ENCODE results near the gene SAT2.

SAT2 gene

GRCh38 chr17:7668482-7668881 is 40.9 kb upstream of the SAT2 start:
- TF ChIP-seq ZNF121 (tag by site-specific recombination; IDR thresholded peaks at IDR 0.05) (peak; percentile 85), ZNF146 (tag by site-specific recombination; IDR thresholded peaks at IDR 0.05) (no peak)
- H3K27ac ChIP-seq (ENCODE audit: extremely low read depth, low read depth, low read length), result no peak overlapping the region
- POLR2A ChIA-PET, result no interaction called here
- no peaks in the 10 kb centered on the region for H3K4me1 ChIP-seq (ENCODE audit: control insufficient read depth, insufficient read depth, low read length)
- peaks cover 53 to 67% of the 10 kb centered on the region in 2 experiments for H3K36me3 ChIP-seq (ENCODE audit: control insufficient read depth in 2 of 2, insufficient read depth in 1 of 2, low read length in 2 of 2)
- H3K4me3 ChIP-seq (ENCODE audit: low read depth, low read length), result no peak overlapping the region
- H3K9me3 ChIP-seq (ENCODE audit: control insufficient read depth, insufficient read depth, low read depth, low read length), result no peaks in the 10 kb centered on the region
- CTCF ChIA-PET, result interaction anchor here (2.0 kb wide), 1 partner anchor 10 kb away, joined by 5 read pairs; no protein-coding TSS in a partner anchor

GRCh38 chr17:7667656-7668406 is 40.2 kb upstream of the SAT2 start:
- CTCF ChIA-PET, result interaction anchor here (0.5 to 2.0 kb wide), 5 partner anchors 9 to 36 kb away, joined by 3 to 8 read pairs (median 5); partner anchors contain the start of gene WRAP53
- H3K27ac ChIP-seq (ENCODE audit: extremely low read depth, low read depth, low read length), result 0 out of 2 replicates have a peak overlapping the region, but pooled peaks have one; percentile 16
- TF ChIP-seq ZNF169 (tag by site-specific recombination; IDR thresholded peaks at IDR 0.05) (no peak), BCL6B (tag by site-specific recombination; IDR thresholded peaks at IDR 0.05) (no peak), ZNF248 (tag by site-specific recombination; IDR thresholded peaks at IDR 0.05) (no peak), ZBTB17 (tag by site-specific recombination; IDR thresholded peaks at IDR 0.05) (no peak), ZNF837 (tag by site-specific recombination; IDR thresholded peaks at IDR 0.05) (no peak), ZNF624 (tag by site-specific recombination; IDR thresholded peaks at IDR 0.05) (no peak), ZNF555 (tag by site-specific recombination; conservative IDR thresholded peaks at IDR 0.05) (no peak), ZNF658 (tag by site-specific recombination; IDR thresholded peaks at IDR 0.05) (no peak), ZNF335 (tag by site-specific recombination; conservative IDR thresholded peaks at IDR 0.05) (no peak), ZNF548 (tag by site-specific recombination; IDR thresholded peaks at IDR 0.05) (no peak)
- TF ChIP-seq, protein P1, sequence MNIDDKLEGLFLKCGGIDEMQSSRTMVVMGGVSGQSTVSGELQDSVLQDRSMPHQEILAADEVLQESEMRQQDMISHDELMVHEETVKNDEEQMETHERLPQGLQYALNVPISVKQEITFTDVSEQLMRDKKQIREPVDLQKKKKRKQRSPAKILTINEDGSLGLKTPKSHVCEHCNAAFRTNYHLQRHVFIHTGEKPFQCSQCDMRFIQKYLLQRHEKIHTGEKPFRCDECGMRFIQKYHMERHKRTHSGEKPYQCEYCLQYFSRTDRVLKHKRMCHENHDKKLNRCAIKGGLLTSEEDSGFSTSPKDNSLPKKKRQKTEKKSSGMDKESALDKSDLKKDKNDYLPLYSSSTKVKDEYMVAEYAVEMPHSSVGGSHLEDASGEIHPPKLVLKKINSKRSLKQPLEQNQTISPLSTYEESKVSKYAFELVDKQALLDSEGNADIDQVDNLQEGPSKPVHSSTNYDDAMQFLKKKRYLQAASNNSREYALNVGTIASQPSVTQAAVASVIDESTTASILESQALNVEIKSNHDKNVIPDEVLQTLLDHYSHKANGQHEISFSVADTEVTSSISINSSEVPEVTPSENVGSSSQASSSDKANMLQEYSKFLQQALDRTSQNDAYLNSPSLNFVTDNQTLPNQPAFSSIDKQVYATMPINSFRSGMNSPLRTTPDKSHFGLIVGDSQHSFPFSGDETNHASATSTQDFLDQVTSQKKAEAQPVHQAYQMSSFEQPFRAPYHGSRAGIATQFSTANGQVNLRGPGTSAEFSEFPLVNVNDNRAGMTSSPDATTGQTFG (tag by site-specific recombination; IDR thresholded peaks at IDR 0.05; ENCODE audit: borderline replicate concordance), result no peak
- no peak overlapping the region for H3K4me3 ChIP-seq (ENCODE audit: low read depth, low read length)
- peaks cover 47 to 61% of the 10 kb centered on the region in 2 experiments; a peak in 2 of 3 replicates for H3K36me3 ChIP-seq (ENCODE audit: control insufficient read depth in 2 of 2, insufficient read depth in 1 of 2, low read length in 2 of 2)
- H3K9me3 ChIP-seq (ENCODE audit: control insufficient read depth, insufficient read depth, low read depth, low read length), result no peaks in the 10 kb centered on the region
- H3K4me1 ChIP-seq (ENCODE audit: control insufficient read depth, insufficient read depth, low read length), result no peaks in the 10 kb centered on the region
- POLR2A ChIA-PET, result interaction anchor here (0.8 to 1.8 kb wide), 8 partner anchors 10 to 76 kb away, joined by 3 to 16 read pairs (median 4); partner anchors contain the start of genes ATP1B2, FXR2, SAT2 and TP53

- Histone ChIP-seq H3K4me1 (ENCODE audit: control insufficient read depth, insufficient read depth, low read length) (peaks cover 7% of the 10 kb centered on the region; the same call in 1 of the 2 replicates), H3K27ac (ENCODE audit: extremely low read depth, low read depth, low read length) (peak overlapping the region; percentile 37; the same call in 1 of the 2 replicates), H3K9me3 (ENCODE audit: control insufficient read depth, insufficient read depth, low read depth, low read length) (no peaks in the 10 kb centered on the region), H3K4me3 (ENCODE audit: low read depth, low read length) (no peak overlapping the region), H3K36me3 (ENCODE audit: control insufficient read depth in 2 of 2, insufficient read depth in 1 of 2, low read length in 2 of 2) (no peaks in the 10 kb centered on the region; a peak in 1 of 3 replicates)
- ChIA-PET POLR2A (interaction anchor here (0.9 to 2.1 kb wide), 5 partner anchors 10 to 74 kb away, joined by 3 to 28 read pairs (median 5); partner anchors contain the start of genes MPDU1, SAT2, TP53 and WRAP53), CTCF (interaction anchor here (0.6 to 3.9 kb wide), 10 partner anchors 10 to 213 kb away, joined by 3 to 23 read pairs (median 5); partner anchors contain the start of genes TP53 and WRAP53)
- TF ChIP-seq BCL11B (tag by site-specific recombination; IDR thresholded peaks at IDR 0.05; ENCODE audit: low read depth), result no peak
- no peak for TF ChIP-seq ATF2 (tag by site-specific recombination; IDR thresholded peaks at IDR 0.05; ENCODE audit: low read depth)
- no peak for TF ChIP-seq ZNF623 (tag by site-specific recombination; IDR thresholded peaks at IDR 0.05)
- no peak for TF ChIP-seq ZNF571 (tag by site-specific recombination; IDR thresholded peaks at IDR 0.05)
- TF ChIP-seq, protein P2, sequence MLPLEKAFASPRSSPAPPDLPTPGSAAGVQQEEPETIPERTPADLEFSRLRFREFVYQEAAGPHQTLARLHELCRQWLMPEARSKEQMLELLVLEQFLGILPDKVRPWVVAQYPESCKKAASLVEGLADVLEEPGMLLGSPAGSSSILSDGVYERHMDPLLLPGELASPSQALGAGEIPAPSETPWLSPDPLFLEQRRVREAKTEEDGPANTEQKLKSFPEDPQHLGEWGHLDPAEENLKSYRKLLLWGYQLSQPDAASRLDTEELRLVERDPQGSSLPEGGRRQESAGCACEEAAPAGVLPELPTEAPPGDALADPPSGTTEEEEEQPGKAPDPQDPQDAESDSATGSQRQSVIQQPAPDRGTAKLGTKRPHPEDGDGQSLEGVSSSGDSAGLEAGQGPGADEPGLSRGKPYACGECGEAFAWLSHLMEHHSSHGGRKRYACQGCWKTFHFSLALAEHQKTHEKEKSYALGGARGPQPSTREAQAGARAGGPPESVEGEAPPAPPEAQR (tag by site-specific recombination; IDR thresholded peaks at IDR 0.05), result no peak
- TF ChIP-seq ZNF600 (tag by site-specific recombination; IDR thresholded peaks at IDR 0.05), result peak; percentile 25; the same call in 1 of the 2 replicates
- 0 out of 2 replicates have a peak, but pooled peaks have one; percentile 38 for TF ChIP-seq ZNF561 (tag by site-specific recombination; IDR thresholded peaks at IDR 0.05; ENCODE audit: borderline replicate concordance)
- TF ChIP-seq ZIC2 (tag by site-specific recombination; IDR thresholded peaks at IDR 0.05), result no peak
Measured at GRCh38 chr17:7656958-7657609, 29.5 kb upstream of the SAT2 start.
